ENCODE results near the gene NSD1.

GRCh38 chr5:177315411-177315810 is 181.8 kb downstream of the NSD1 start:
- TF ChIP-seq CTCF (IDR thresholded peaks at IDR 0.05; ENCODE audit: poor library complexity) (no peak), EZH2 (IDR thresholded peaks at IDR 0.05; ENCODE audit: borderline replicate concordance) (no peak)
